Measurements from ENCODE around the gene CCK.

Gene CCK

GRCh38 chr3:42224658-42225421, 41.1 kb downstream of the CCK start:
- no peak for DNase-seq

- DNase-seq: no peak
Measured at GRCh38 chr3:42224178-42224577, 41.8 kb downstream of the CCK start.

- no peak for DNase-seq
Measured at GRCh38 chr3:42222942-42223693, 42.9 kb downstream of the CCK start.

- no peak for DNase-seq
Measured at GRCh38 chr3:42220436-42221121, 45.4 kb downstream of the CCK start.

GRCh38 chr3:42216931-42217333, 49.1 kb downstream of the CCK start:
- DNase-seq: no peak

- no peak for DNase-seq
Measured at GRCh38 chr3:42216302-42216701, 49.7 kb downstream of the CCK start.

GRCh38 chr3:42214565-42215283, 51.3 kb downstream of the CCK start:
- DNase-seq: no peak

- DNase-seq: no peak
Measured at GRCh38 chr3:42214064-42214463, 51.9 kb downstream of the CCK start.

GRCh38 chr3:42213417-42213816, 52.6 kb downstream of the CCK start:
- DNase-seq: no peak

GRCh38 chr3:42210726-42211125, 55.3 kb downstream of the CCK start:
- no peak for DNase-seq

- no peak for DNase-seq
Measured at GRCh38 chr3:42209917-42210316, 56.1 kb downstream of the CCK start.
